HepG2 (cell line): ENCODE data around the gene KLRF1. TPM values are rescaled to one million over a fixed set of nuclear protein-coding genes. Genes with fewer than 3 reads are reported as not detected.
A peak's percentile ranks its signal among the peaks of the same experiment; 100 is the strongest.

Experiments used
- CHD4 ChIP-seq: fragments of 200-600 bp; sonication (generic); IDR thresholded peaks from 2 replicates; pipeline ENCODE4 v1.7.0; 2017; ENCODE audit warnings: mild to moderate bottlenecking, low read length, borderline replicate concordance
- HNRNPL ChIP-seq: fragments of 200-400 bp; formaldehyde crosslinking; IDR thresholded peaks from 2 replicates; pipeline ENCODE4 v1.6.1; 2017; ENCODE audit warnings: mild to moderate bottlenecking, low read depth, low read length
- RERE ChIP-seq: IDR thresholded peaks from 2 replicates; pipeline ENCODE4 v1.6.1; 2016; ENCODE audit warnings: low read depth, missing genetic modification reagents, missing compliant biosample characterization
- RFXANK ChIP-seq: IDR thresholded peaks from 2 replicates; pipeline ENCODE4 v1.6.1; 2016
- SUZ12 ChIP-seq: fragments of 150-350 bp; IDR thresholded peaks from 2 replicates; pipeline ENCODE4 v1.6.1; 2014; ENCODE audit warnings: low read depth, low read length
- ZFX ChIP-seq: sonication (generic); formaldehyde crosslinking; IDR thresholded peaks from 2 replicates; pipeline ENCODE4 v1.4.0; 2020; ENCODE audit warnings: mild to moderate bottlenecking, low read depth, missing genetic modification reagents, moderate library complexity
- ZNF274 ChIP-seq: sonication (generic); formaldehyde crosslinking; IDR thresholded peaks from 2 replicates; pipeline ENCODE4 v1.5.1; 2020; ENCODE audit warnings: mild to moderate bottlenecking, missing genetic modification reagents
- ZNF280B ChIP-seq: sonication (generic); formaldehyde crosslinking; IDR thresholded peaks from 2 replicates; pipeline ENCODE4 v1.5.0; 2020; ENCODE audit warnings: missing genetic modification reagents, mild to moderate bottlenecking, borderline replicate concordance
- ZNF367 ChIP-seq: sonication (generic); formaldehyde crosslinking; IDR thresholded peaks from 2 replicates; pipeline ENCODE4 v1.4.0; 2020; ENCODE audit warnings: missing genetic modification reagents, borderline replicate concordance
- ZNF564 ChIP-seq: sonication (generic); formaldehyde crosslinking; IDR thresholded peaks from 2 replicates; pipeline ENCODE4 v1.8.1; 2023; ENCODE audit warnings: mild to moderate bottlenecking, missing genetic modification reagents
- ZNF576 ChIP-seq: sonication (generic); formaldehyde crosslinking; IDR thresholded peaks from 2 replicates; pipeline ENCODE4 v1.4.0; 2020; ENCODE audit warnings: mild to moderate bottlenecking, missing genetic modification reagents
- ZNF605 ChIP-seq: sonication (generic); formaldehyde crosslinking; IDR thresholded peaks from 2 replicates; pipeline ENCODE4 v1.8.0; 2022; ENCODE audit warnings: mild to moderate bottlenecking, missing genetic modification reagents
- ZNF7 ChIP-seq: IDR thresholded peaks from 2 replicates; pipeline ENCODE4 v1.6.1; 2016; ENCODE audit warnings: missing biosample characterization, missing genetic modification reagents
- ZNF740 ChIP-seq: sonication (generic); formaldehyde crosslinking; IDR thresholded peaks from 2 replicates; pipeline ENCODE4 v1.4.0; 2020; ENCODE audit warnings: missing genetic modification reagents
- ZNF879 ChIP-seq: sonication (generic); formaldehyde crosslinking; IDR thresholded peaks from 2 replicates; pipeline ENCODE4 v1.8.1; 2023; ENCODE audit warnings: missing genetic modification reagents
- polyA plus RNA-seq, 8 experiments: library from polyadenylated mRNA; depleted of rRNA in 3 of 8; stranded (reverse) in 7 of 8; unstranded in 1 of 8; fragments of >200 nt; fragmentation: Illumina TruSeq in 4 of 8; extraction: Trizol in 4 of 8; gene quantifications; 2 replicates each; pipeline versions ENCODE4 v1.2.1 to v1.2.3, GENCODE V29; 2011 to 2016; ENCODE audit warnings: low read depth in 4 of 8, missing spikeins in 1 of 8, mixed read lengths in 1 of 8; ENCODE audit not compliant: insufficient read depth in 1 of 8
- total RNA-seq, 5 experiments: library from RNA; depleted of rRNA; stranded (reverse); fragments of >200 nt; fragmentation: Illumina TruSeq; extraction: Trizol; gene quantifications; 2 replicates each; pipeline ENCODE4 v1.2.3, GENCODE V29; 2016; ENCODE audit warnings: low read depth in 1 of 5
- TF ChIP-seq, protein P1 (sequence below): sonication (generic); formaldehyde crosslinking; IDR thresholded peaks from 2 replicates; pipeline ENCODE4 v1.5.0; 2020; ENCODE audit warnings: mild to moderate bottlenecking, missing genetic modification reagents
- TF ChIP-seq, protein P2 (sequence below): sonication (generic); formaldehyde crosslinking; conservative IDR thresholded peaks from 2 replicates; pipeline ENCODE4 v1.4.0; 2020; ENCODE audit warnings: missing genetic modification reagents

The KLRF1 gene
- total and polyA plus RNA-seq, 2 of the 13 experiments (the other 11 are each of a cell fraction or from before 2014, with no cell fraction given), result not detected

DNA sequence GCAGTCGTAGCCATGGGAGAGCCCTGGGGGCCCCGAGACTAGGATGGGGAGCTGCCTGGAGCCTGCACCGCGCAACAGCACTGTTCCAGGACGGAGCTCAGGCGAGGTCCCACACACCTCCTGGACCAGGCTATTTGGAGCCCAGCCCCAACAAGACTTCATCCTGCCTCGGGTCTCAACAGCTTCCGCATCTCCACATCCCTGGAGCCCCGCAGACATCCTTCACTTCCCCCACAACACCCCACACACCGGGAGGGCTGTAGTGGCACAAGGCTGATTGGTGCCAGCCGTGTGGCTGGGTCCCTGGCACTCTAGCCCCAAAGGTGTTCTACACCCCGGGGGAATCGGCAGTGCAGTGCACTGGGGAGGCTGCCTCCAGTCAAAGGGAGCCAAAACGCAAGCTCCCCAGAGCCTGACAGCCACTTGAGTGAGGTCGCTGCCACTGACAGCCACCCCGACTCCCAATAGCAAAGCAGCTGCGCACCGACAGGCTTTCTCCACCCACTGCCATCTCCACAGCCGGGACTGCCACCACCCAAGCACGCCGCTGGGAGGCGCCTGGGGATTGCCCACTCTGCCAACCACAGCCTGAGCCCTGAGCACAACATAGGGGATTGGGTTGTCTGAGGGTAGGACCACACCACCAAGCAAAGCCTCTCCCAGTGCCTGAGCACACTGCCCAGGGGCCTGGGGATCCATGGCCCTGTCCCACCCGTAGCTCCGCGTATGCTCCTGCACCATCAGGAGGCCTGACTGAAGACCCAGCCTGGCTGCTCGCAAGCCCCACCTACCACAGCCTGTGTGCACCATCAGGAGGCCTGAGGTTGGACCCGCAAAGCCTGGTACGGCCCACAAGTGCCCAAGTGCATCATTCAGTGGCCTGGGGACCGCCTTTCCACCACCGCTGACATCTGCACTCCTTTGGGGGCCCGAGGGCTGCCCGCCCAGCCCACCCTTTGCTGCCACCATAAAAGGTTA lies 13.2 kb upstream of the KLRF1 start (continued):
- no peak for TF ChIP-seq ZNF740 (CRISPR knock-in tag)
- TF ChIP-seq, protein P1, sequence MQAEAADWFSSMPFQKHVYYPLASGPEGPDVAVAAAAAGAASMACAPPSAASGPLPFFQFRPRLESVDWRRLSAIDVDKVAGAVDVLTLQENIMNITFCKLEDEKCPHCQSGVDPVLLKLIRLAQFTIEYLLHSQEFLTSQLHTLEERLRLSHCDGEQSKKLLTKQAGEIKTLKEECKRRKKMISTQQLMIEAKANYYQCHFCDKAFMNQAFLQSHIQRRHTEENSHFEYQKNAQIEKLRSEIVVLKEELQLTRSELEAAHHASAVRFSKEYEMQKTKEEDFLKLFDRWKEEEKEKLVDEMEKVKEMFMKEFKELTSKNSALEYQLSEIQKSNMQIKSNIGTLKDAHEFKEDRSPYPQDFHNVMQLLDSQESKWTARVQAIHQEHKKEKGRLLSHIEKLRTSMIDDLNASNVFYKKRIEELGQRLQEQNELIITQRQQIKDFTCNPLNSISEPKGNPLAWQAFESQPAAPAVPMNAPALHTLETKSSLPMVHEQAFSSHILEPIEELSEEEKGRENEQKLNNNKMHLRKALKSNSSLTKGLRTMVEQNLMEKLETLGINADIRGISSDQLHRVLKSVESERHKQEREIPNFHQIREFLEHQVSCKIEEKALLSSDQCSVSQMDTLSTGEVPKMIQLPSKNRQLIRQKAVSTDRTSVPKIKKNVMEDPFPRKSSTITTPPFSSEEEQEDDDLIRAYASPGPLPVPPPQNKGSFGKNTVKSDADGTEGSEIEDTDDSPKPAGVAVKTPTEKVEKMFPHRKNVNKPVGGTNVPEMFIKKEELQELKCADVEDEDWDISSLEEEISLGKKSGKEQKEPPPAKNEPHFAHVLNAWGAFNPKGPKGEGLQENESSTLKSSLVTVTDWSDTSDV (CRISPR knock-in tag), result no peak; the same call in 1 of the 2 replicates
- TF ChIP-seq ZFX (CRISPR knock-in tag), result no peak
- no peak for TF ChIP-seq ZNF7
- TF ChIP-seq HNRNPL, result peak; percentile 66; the same call in 1 of the 2 replicates
- TF ChIP-seq RERE (CRISPR knock-in tag), result no peak
- TF ChIP-seq, protein P2, sequence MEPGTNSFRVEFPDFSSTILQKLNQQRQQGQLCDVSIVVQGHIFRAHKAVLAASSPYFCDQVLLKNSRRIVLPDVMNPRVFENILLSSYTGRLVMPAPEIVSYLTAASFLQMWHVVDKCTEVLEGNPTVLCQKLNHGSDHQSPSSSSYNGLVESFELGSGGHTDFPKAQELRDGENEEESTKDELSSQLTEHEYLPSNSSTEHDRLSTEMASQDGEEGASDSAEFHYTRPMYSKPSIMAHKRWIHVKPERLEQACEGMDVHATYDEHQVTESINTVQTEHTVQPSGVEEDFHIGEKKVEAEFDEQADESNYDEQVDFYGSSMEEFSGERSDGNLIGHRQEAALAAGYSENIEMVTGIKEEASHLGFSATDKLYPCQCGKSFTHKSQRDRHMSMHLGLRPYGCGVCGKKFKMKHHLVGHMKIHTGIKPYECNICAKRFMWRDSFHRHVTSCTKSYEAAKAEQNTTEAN, result no peak
- TF ChIP-seq ZNF605 (CRISPR knock-in tag), result no peak
- no peak for TF ChIP-seq ZNF274 (CRISPR knock-in tag)
- TF ChIP-seq ZNF564, result no peak
- TF ChIP-seq ZNF367 (CRISPR knock-in tag), result no peak
- no peak for TF ChIP-seq SUZ12
- peak; percentile 25; the same call in 1 of the 2 replicates for TF ChIP-seq ZNF280B (CRISPR knock-in tag)
- TF ChIP-seq ZNF576, result no peak
- TF ChIP-seq CHD4, result no peak
- no peak for TF ChIP-seq RFXANK (CRISPR knock-in tag)
- TF ChIP-seq ZNF879, result no peak
